Measurements from ENCODE around the gene PTPRK.

GRCh38 chr6:128097009-128097408, 423.4 kb downstream of the PTPRK start:
- no peak for TF ChIP-seq CTCF (IDR thresholded peaks at IDR 0.05)
- TF ChIP-seq ZFX (IDR thresholded peaks at IDR 0.05; ENCODE audit: borderline replicate concordance): no peak

All from 22Rv1 (cell line).